Hepatocyte (in vitro differentiated cells): ENCODE data around the gene TOM1L1.

Experiments
- EZH2 ChIP-seq: fragments of 200-600 bp; sonication (generic); IDR thresholded peaks from 2 replicates; pipeline ENCODE4 v1.6.1; 2016; ENCODE audit warnings: antibody characterized with exemption, mild to moderate bottlenecking, borderline replicate concordance
- EZH2phosphoT487 ChIP-seq: fragments of 200-600 bp; sonication (generic); IDR thresholded peaks from one replicate; pipeline ENCODE4 v1.6.1; 2018; ENCODE audit warnings: antibody characterized with exemption, mild to moderate bottlenecking, low read depth, moderate library complexity; ENCODE audit not compliant: unreplicated experiment, severe bottlenecking
- TF ChIP-seq, protein P1 (sequence below): fragments of 200-600 bp; sonication (generic); IDR thresholded peaks from 2 replicates; pipeline ENCODE4 v1.5.1; 2016; ENCODE audit warnings: antibody characterized with exemption, mild to moderate bottlenecking; ENCODE audit not compliant: poor library complexity

GRCh38 chr17:54881255-54881972 is 19.2 kb upstream of the TOM1L1 start:
- TF ChIP-seq, protein P1, sequence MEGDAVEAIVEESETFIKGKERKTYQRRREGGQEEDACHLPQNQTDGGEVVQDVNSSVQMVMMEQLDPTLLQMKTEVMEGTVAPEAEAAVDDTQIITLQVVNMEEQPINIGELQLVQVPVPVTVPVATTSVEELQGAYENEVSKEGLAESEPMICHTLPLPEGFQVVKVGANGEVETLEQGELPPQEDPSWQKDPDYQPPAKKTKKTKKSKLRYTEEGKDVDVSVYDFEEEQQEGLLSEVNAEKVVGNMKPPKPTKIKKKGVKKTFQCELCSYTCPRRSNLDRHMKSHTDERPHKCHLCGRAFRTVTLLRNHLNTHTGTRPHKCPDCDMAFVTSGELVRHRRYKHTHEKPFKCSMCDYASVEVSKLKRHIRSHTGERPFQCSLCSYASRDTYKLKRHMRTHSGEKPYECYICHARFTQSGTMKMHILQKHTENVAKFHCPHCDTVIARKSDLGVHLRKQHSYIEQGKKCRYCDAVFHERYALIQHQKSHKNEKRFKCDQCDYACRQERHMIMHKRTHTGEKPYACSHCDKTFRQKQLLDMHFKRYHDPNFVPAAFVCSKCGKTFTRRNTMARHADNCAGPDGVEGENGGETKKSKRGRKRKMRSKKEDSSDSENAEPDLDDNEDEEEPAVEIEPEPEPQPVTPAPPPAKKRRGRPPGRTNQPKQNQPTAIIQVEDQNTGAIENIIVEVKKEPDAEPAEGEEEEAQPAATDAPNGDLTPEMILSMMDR = no peak
- TF ChIP-seq EZH2phosphoT487 = no peak
- TF ChIP-seq EZH2 = no peak
